LNCaP clone FGC (cell line): ENCODE measurements around the gene LRSAM1.

Source experiments
- DNase-seq: peaks from one replicate; pipeline ENCODE4 v3.0.0-alpha.2; 2011; ENCODE audit warnings: low read depth
- H3K4me3 ChIP-seq: 2 replicates; pipeline ENCODE4 v1.5.1; 2011; ENCODE audit warnings: mild to moderate bottlenecking, low read depth, low read length, control low read depth
- TF ChIP-seq, protein P1 (sequence below): IDR thresholded peaks from 2 replicates; pipeline ENCODE4 v1.5.1; 2012; ENCODE audit warnings: mild to moderate bottlenecking; ENCODE audit not compliant: control insufficient read depth, insufficient read depth; ENCODE audit errors: extremely low read depth

The LRSAM1 gene

DNA sequence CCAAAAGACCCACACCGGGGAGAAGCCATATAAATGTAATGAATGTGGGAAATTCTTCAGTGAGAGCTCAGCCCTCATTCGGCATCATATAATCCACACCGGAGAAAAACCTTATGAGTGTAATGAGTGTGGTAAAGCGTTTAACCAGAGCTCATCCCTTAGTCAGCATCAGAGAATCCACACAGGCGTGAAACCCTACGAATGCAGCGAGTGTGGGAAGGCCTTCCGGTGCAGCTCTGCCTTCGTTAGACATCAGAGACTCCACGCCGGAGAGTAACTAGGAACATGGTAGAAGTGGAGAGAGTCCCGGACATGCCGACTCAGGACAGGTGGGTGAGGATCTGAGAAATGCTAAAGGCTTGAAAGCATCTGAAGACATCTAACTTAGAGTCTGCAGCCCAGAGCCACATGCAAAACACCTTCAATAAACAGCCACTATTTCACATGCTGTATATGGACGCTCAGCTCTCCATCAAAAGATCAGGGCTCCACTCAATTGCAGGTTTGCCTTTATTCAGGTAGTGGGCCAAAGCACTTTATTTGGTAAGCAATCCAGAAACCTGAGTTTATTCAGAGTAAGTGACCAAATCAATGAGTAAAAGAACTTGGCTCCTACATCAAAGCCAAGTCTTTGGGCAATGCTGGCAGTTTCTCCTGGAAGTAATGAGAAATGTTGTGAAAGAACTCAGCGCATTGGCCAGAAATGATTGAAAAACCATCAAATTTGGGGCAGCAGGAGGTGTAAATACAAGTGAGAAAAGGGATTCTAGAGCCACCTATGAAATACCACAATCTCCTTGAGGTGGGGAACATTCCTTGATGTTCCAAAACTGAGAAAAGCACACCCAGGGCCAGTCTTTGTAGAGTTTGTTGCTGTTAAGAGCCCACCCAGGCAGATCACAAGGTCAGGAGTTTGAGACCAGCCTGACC lies 6.1 kb upstream of the LRSAM1 start:
- H3K4me3 ChIP-seq, result no peak overlapping the region
- no peak for DNase-seq
- TF ChIP-seq, protein P1, sequence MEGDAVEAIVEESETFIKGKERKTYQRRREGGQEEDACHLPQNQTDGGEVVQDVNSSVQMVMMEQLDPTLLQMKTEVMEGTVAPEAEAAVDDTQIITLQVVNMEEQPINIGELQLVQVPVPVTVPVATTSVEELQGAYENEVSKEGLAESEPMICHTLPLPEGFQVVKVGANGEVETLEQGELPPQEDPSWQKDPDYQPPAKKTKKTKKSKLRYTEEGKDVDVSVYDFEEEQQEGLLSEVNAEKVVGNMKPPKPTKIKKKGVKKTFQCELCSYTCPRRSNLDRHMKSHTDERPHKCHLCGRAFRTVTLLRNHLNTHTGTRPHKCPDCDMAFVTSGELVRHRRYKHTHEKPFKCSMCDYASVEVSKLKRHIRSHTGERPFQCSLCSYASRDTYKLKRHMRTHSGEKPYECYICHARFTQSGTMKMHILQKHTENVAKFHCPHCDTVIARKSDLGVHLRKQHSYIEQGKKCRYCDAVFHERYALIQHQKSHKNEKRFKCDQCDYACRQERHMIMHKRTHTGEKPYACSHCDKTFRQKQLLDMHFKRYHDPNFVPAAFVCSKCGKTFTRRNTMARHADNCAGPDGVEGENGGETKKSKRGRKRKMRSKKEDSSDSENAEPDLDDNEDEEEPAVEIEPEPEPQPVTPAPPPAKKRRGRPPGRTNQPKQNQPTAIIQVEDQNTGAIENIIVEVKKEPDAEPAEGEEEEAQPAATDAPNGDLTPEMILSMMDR, result no peak

DNA sequence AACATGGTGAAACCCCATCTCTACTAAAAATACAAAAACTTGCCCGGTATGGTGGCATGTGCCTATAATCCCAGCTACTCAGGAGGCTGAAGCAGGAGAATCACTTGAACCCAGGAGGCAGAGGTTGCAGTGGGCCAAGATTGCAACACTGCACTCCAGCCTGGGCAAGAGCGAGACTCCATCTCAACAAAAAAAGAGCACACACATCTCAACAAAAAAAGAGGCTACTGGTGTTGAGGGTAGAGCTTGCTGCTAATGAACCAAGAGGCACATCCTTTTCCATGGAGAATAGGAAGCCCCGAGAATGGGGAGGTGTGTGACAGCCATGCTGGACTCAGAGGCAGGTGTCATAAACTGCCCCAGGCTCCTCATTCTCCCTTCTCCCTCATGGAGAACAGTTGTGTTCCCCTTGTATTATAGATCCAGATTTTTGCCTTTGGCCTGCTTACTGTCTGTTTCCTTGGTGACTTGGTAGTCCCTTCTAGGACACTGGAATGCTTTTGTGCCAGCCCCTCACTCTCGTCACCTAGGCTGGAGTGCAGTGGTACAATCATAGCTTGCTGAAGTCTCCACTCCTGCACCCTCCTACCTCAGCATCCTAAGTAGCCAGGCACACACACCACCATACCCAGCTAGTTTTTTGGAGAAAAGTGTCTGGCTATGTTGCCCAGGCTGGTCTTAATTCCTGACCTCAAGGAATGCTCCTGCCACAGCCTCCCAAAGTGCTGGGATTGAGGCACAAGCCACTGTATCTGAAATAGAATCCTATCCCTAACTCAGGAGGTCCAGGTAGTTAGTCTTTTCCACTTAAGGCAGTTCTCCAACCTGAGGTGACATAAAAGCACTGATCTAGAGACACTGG lies 5.2 kb upstream of the LRSAM1 start:
- DNase-seq, result no peak
- H3K4me3 ChIP-seq, result no peak overlapping the region
- TF ChIP-seq, protein P1, result no peak

DNA sequence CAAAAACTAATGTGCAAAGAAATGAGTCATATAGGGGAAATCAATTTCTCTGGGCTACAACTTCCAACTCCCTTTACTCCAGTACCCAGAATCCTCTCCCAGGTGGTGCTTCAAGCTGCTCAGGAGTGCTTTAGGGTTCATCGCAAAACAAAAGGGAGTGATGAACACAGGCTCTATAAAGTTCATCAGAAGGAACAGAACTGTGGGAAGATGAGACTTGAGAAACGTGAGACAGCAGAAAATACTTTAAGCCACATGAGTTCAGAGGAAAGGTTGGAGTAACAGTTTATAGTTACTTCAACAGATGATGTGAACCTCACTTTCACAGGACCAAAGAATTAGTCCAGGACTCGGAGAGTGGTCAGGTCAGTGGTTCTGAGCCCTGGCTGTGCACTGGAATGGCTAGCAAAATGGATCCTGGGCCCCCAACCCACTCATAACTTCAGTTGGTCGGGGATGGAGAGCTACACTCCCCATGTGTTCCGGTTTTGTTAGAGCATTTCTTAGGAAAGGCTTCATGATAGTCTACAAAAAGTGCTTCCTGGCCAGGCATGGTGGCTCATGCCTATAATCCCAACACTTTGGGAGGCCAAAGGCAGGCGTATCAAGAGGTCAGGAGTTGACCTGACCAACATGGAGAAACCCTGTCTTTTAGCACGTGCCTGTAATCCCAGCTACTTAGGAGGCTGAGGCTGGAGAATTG lies 4.4 kb upstream of the LRSAM1 start:
- DNase-seq, result no peak
- TF ChIP-seq, protein P1, result no peak
- H3K4me3 ChIP-seq, result no peak overlapping the region

DNA sequence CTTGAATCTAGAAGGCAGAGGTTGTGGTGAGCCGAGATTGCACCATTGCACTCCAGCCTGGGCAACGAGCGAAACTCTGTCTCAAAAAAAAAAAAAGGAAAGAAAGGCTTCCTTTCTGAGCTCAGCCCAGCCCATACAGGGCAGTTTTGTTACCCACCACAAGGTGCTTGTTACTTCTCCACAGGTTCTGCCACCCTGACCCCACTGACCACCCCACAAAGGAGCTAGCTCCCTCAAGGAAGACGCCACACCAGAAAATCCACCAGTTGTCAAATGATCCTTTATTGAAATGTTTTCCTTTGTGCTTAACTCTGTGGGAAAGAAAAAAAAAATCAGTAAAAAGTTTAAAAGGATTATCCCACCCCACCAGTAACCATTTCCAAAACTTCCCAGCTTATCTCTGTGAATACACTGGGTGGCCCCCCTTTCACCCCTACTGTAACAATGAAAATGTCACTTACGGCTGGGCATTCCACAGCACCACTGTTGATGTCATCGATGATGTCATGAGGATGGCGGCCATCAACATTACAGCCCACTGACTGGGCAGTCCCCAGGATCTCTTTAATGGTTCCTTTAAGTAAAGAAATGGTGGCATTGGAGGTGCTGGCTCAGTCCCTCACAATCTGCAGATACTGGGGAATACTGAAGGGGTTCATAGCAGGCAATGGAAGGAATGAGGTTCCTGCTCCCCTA lies 3.7 kb upstream of the LRSAM1 start:
- DNase-seq, result no peak
- no peak overlapping the region for H3K4me3 ChIP-seq

DNA sequence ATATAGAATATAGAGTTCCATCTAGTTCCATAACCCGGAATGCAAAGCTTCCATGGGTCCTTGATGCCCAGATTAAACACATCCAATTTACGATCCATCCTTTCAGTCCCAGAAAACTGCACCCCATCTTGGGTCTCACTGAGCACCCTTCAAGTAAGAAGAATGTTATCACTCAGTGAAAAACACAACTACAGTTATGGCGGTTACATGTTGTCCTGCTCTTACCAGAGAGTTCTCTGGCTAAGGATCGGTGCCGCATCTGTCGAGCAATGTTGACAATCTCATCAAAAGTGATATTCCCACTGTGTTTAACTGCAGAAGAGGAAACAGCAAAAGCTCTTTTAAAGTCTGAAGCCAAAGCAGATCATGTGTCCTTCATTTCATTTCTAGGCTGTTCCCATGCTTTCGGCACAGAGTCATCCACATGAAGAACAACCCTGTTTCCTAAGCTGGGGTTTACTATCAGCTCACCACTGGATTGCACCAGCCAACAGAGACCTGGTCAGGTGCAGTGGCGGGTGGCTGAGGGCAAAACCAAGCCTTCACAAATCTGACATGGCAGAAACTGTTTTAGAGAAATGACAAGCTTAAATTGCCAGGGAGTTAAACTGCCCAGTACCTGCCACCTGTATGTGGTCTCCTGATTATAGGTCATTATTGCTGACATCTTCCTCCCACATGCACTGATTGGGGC lies 3.1 kb upstream of the LRSAM1 start:
- no peak for DNase-seq
- TF ChIP-seq, protein P1, result no peak
- no peak overlapping the region for H3K4me3 ChIP-seq

More for the DNA sequence above, 3.7 kb upstream of the LRSAM1 start:
- TF ChIP-seq, protein P1, result no peak
